PFSK-1 (cell line): Measurements from ENCODE around the gene HINT2.

Experiments used
- FOXP2 ChIP-seq: optimal IDR thresholded peaks from 2 replicates; pipeline ENCODE3; 2011; ENCODE audit warnings: borderline replicate concordance, control low read depth, inconsistent platforms; ENCODE audit not compliant: insufficient read depth; ENCODE audit errors: extremely low read length, extremely low read depth
- POLR2AphosphoS5 ChIP-seq: IDR thresholded peaks from 2 replicates; pipeline ENCODE4 v1.6.1; 2012; ENCODE audit warnings: low read depth, mild to moderate bottlenecking, control low read depth, low read length, moderate library complexity
- SIN3A ChIP-seq: IDR thresholded peaks from 2 replicates; pipeline ENCODE4 v1.6.1; 2012; ENCODE audit warnings: mild to moderate bottlenecking, low read length, moderate library complexity, borderline replicate concordance; ENCODE audit not compliant: insufficient read depth
- TAF1 ChIP-seq: IDR thresholded peaks from 2 replicates; pipeline ENCODE4 v1.6.1; 2012; ENCODE audit warnings: low read length, control low read depth, borderline replicate concordance; ENCODE audit not compliant: insufficient read depth
- TF ChIP-seq, protein P1 (sequence below), 2 experiments: IDR thresholded peaks; 2 replicates each; pipeline versions ENCODE4 v1.6.1 to v1.8.0; 2011 to 2012; ENCODE audit warnings: low read depth in 2 of 2, low read length in 2 of 2, control low read depth in 1 of 2, inconsistent platforms in 1 of 2, mild to moderate bottlenecking in 1 of 2, moderate library complexity in 1 of 2; ENCODE audit not compliant: insufficient read depth in 1 of 2

The HINT2 gene

GRCh38 chr9:35822926-35823325 lies 8.1 kb upstream of the HINT2 start:
- TF ChIP-seq TAF1: no peak
- no peak for TF ChIP-seq POLR2AphosphoS5
- TF ChIP-seq FOXP2: no peak
- no peak for TF ChIP-seq SIN3A
- TF ChIP-seq, protein P1, sequence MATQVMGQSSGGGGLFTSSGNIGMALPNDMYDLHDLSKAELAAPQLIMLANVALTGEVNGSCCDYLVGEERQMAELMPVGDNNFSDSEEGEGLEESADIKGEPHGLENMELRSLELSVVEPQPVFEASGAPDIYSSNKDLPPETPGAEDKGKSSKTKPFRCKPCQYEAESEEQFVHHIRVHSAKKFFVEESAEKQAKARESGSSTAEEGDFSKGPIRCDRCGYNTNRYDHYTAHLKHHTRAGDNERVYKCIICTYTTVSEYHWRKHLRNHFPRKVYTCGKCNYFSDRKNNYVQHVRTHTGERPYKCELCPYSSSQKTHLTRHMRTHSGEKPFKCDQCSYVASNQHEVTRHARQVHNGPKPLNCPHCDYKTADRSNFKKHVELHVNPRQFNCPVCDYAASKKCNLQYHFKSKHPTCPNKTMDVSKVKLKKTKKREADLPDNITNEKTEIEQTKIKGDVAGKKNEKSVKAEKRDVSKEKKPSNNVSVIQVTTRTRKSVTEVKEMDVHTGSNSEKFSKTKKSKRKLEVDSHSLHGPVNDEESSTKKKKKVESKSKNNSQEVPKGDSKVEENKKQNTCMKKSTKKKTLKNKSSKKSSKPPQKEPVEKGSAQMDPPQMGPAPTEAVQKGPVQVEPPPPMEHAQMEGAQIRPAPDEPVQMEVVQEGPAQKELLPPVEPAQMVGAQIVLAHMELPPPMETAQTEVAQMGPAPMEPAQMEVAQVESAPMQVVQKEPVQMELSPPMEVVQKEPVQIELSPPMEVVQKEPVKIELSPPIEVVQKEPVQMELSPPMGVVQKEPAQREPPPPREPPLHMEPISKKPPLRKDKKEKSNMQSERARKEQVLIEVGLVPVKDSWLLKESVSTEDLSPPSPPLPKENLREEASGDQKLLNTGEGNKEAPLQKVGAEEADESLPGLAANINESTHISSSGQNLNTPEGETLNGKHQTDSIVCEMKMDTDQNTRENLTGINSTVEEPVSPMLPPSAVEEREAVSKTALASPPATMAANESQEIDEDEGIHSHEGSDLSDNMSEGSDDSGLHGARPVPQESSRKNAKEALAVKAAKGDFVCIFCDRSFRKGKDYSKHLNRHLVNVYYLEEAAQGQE (IDR thresholded peaks at IDR 0.05; ENCODE audit: insufficient read depth in 1 of 2, low read depth in 2 of 2, low read length in 2 of 2): no peak

DNA sequence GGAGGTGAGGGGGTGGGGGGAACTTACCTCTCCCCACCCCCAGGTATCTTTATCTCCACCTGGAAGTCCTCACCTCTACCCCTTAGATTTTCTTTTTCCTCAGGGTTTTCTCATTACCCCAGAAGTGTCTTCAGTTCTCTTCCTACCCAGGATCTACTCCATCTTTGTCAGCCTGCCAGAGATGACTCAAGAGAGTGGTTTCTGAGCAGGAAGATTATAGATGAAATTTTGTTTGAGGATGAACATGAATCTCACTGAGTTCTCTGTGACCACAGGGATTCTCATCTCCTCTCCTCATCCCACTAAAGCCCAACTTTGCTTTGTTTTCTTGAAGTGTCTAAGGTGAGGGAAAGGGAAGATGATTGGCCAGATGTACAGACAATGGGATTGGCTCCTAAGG lies 5.2 kb upstream of the HINT2 start:
- no peak for TF ChIP-seq FOXP2
- TF ChIP-seq, protein P1 (IDR thresholded peaks at IDR 0.05; ENCODE audit: insufficient read depth in 1 of 2, low read depth in 2 of 2, low read length in 2 of 2): no peak
- no peak for TF ChIP-seq SIN3A
- no peak for TF ChIP-seq POLR2AphosphoS5
- TF ChIP-seq TAF1: no peak

DNA sequence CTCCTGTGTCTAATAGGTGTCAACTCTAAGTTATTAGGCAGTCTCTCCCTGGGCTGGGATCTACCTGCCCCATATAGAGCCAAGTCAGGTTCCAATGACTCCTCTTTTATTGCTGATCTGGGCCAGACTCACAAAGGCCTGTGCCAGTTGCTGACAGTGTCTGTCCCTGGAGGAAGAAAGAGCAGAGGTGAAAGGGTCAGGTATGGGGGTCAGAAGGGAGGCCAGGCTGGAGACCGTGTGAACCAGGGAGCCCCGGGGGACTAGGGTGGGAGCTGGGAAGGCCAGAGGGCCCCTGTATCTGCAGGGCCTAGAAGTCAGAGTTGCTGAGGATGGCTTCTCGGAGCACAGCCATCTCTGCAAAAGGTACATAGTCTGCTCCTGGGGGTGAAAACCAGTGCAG lies 3.5 kb upstream of the HINT2 start:
- TF ChIP-seq SIN3A: no peak
- no peak for TF ChIP-seq FOXP2
- no peak for TF ChIP-seq TAF1
- no peak for TF ChIP-seq POLR2AphosphoS5
- TF ChIP-seq, protein P1 (IDR thresholded peaks at IDR 0.05; ENCODE audit: insufficient read depth in 1 of 2, low read depth in 2 of 2, low read length in 2 of 2): no peak

DNA sequence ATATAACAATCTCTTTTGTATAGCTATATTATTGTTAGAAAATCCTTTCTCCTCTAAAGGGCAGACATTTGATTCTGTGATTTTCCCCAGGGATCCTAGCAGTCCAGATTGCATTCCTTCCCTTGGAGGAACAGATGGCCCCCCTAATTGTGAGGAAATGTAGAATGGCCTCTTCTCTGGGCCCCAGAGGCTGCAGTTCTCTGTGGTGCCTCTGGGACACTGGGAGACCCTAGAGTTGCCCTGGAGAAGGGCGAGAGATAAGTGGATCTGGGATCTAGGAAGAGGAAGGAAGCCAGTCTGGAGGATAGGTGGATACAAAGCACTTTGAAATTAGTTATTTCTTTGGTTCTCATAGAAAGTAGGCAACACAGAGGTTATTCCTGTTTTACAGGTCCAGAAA lies 1.9 kb upstream of the HINT2 start:
- TF ChIP-seq TAF1 (no peak), POLR2AphosphoS5 (no peak), SIN3A (no peak), FOXP2 (no peak)
- TF ChIP-seq, protein P1 (IDR thresholded peaks at IDR 0.05; ENCODE audit: insufficient read depth in 1 of 2, low read depth in 2 of 2, low read length in 2 of 2): no peak

DNA sequence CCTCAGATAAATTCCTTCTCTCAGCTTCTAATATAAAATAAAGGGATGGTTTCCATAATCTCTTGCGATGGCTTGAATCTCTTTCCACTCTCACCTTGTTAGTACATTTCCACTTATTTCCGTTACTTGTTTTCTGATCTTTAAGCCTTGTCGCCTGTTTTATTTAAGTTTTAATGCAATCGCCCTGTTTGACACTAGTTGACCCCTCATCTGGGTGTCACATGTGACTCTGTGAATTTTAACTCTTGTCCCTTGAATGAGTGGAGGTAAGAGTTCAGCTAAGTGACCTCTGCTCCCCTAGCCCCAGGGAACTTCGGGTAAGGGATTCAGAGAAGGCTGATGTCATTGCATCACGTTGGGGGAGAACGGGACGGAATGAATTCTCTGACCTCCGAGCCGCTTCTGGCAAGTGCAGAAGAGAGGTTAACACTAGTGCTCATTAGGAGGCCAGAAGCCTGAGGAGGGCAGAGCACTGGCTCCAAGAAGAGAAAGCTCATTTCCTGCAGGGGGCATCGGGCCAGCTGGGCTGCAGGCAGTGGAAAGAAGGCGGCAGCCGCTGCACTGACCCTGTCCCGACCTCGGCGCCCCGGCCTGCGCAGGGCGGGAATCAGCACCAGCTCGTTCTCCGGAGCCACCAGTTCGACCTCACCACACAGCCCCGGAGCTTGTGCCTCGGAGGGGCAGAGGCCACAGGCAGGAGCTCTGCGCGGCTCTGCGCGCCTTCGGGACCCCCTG lies 569 bp downstream of the HINT2 start:
- TF ChIP-seq POLR2AphosphoS5 (no peak; the same call in 1 of the 2 replicates), FOXP2 (no peak)
